Ovary (tissue), 3 donors: ENCODE results near the gene ABHD16B.

Source experiments
- CTCF ChIP-seq, 3 donors: fragments of 450-650 bp in 2 of 3; fragments of 200-600 bp in 1 of 3; IDR thresholded peaks; one replicate each; pipeline versions ENCODE4 v1.5.1 to v1.8.0; 2016 to 2022; ENCODE audit warnings: antibody characterized with exemption in 3 of 3, mild to moderate bottlenecking in 1 of 3
- POLR2A ChIP-seq: fragments of 450-650 bp; IDR thresholded peaks from one replicate; pipeline ENCODE4 v1.6.1; 2017; ENCODE audit warnings: antibody characterized with exemption, mild to moderate bottlenecking, moderate library complexity
- donor health status: DM: no; HTN: no; CAD: no.

- TF ChIP-seq CTCF (IDR thresholded peaks at IDR 0.05) = no peak
- TF ChIP-seq POLR2A = no peak
Measured at GRCh38 chr20:63886921-63887320, 25.6 kb downstream of the ABHD16B start.
